Effector CD4-positive, alpha-beta T cell (primary cell): ENCODE data around the gene NECAB2.

Source experiments
- DNase-seq: peaks from one replicate; pipeline ENCODE4 v3.0.0-alpha.2; 2020

The NECAB2 gene

GRCh38 chr16:84045818-84046470 lies 77.9 kb downstream of the NECAB2 start:
- DNase-seq, result no peak

GRCh38 chr16:84047206-84047605 lies 79.2 kb downstream of the NECAB2 start:
- DNase-seq, result no peak

GRCh38 chr16:84047626-84048025 lies 79.6 kb downstream of the NECAB2 start:
- DNase-seq, result no peak

GRCh38 chr16:84048270-84048669 lies 80.2 kb downstream of the NECAB2 start:
- no peak for DNase-seq

- DNase-seq, result no peak
Measured at GRCh38 chr16:84048871-84049270, 80.8 kb downstream of the NECAB2 start.

GRCh38 chr16:84049403-84050060 lies 81.5 kb downstream of the NECAB2 start:
- DNase-seq, result no peak

- no peak for DNase-seq
Measured at GRCh38 chr16:84050316-84050715, 82.3 kb downstream of the NECAB2 start.

GRCh38 chr16:84052071-84052622 lies 84.1 kb downstream of the NECAB2 start:
- no peak for DNase-seq
